AG20443 (cell line): ENCODE measurements around the gene GNPAT.

Source experiments
- DNase-seq: peaks from one replicate; pipeline ENCODE4 v3.0.0; 2012; ENCODE audit warnings: low spot score, mixed read lengths

Gene GNPAT

DNA sequence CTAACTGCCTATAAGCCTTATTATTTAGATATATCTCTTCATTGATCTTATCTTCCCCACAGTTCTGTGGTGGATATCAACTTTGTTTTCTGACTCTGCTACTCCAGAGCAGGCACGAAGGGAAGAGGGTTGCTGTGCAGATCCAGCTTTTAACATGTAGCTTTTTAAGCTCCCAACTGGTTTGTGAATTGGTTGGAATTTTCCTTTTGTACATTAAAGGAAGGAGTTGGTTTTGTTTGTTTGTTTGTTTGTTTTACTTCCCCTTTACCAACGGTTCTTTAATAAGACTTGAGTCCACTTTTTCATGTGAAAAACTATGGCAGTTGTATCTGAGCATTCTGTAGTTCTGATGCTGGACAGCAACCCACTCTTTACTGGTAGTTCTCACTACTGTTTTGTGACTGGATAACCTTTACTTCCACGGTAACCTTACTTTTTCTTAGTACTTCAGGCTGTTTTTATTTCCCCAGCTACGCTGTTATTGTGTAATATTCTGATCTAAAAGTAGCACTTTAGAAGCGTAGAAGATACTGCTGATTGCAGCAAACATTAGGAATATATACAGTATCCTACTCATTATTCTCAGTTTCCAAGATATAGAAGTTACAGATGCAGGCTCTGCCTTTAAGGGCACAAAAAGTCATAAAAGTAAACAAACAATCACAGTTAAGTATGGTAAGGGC lies 1.6 kb downstream of the GNPAT start:
- DNase-seq: peak; percentile 30

DNA sequence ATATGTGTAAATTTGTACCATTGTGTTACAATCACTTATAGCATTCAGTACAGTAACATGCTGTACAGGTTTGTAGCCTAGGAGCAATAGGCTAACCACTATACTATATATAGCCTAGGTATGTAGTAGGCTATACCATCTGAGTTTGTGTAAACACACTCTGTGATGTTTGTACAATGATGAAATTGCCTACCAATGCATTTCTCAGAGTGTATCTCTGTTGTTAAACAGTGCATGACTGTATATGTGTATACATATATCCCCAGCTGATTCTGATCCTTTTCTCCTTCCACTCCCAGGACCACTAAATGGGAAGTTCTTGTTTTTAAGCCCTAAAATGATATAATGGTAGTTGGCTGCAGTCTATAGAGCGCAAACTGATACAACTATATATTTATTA lies 7.8 kb downstream of the GNPAT start:
- no peak for DNase-seq

DNA sequence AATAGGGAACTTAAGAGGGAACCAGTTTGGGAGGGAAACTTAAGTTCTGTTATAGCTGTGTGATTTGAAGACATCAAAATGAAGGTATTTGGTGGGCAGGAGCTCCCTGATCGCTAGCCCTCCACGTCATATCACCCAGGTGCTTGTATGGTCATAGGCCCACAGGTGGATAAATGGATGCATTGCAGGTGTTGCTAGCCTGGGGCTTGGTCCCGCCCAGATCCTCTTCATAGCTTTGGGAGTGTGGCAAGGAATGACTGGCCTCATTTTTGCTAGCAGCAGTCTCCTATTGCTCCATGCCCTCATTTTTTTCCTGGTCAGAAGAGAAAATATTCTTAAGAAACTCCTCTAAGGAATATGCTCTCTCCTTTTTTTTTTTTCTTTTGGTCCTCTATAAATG lies 11.3 kb downstream of the GNPAT start:
- no peak for DNase-seq

DNA sequence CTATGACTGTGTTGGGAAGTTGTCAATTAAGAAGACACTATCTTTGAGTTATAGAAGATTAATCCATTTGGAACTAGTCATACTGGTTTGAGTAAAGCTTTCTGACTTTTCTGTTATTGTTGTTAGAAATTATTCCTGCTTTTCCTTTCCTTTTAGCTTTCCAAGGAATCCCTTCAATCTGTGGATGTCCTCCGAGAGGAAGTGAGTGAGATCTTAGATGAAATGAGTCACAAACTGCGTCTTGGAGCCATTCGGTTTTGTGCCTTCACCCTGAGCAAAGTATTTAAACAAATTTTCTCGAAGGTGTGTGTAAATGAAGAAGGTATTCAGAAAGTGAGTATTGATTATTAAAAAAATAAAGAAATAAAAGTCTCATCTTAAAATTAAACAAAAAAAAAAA lies 19.3 kb downstream of the GNPAT start:
- no peak for DNase-seq

DNA sequence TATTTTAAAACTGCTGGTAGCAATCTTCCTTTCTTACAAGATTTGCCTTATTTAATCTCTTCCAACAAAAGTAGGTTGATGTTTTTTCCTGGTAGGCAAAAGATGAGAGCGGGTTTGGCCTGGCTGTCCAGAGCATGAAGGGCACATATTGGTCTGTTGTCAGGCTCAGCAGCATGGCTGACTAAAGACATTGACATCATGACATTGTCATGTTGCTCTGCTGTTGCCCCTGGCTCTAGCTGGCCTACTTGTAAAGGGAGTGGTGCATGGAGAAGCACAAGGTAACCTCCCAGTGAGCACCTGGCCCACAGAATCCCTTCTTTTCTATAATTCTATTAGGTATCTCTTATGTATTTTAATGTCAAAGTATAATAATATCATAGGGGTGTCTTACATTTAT lies 23.6 kb downstream of the GNPAT start:
- no peak for DNase-seq

DNA sequence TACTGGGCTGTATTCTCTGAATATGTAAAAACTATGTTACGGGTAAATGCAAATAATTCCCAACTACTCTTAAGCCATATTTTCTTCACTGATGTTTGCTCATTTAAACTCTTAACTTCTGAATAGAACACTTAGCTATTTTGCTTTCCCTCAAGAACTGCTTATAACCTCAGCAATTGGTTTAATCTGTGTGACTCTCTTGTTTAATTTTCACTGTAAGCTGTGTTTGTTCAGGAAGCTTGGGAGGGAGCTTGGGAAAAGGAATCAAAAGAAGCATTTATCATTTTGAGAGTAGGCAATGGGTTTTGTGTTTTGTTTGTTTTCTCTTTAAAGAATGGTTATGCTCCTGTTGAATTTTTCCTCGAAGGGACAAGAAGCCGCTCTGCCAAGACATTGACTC lies 24.4 kb downstream of the GNPAT start:
- DNase-seq: no peak

DNA sequence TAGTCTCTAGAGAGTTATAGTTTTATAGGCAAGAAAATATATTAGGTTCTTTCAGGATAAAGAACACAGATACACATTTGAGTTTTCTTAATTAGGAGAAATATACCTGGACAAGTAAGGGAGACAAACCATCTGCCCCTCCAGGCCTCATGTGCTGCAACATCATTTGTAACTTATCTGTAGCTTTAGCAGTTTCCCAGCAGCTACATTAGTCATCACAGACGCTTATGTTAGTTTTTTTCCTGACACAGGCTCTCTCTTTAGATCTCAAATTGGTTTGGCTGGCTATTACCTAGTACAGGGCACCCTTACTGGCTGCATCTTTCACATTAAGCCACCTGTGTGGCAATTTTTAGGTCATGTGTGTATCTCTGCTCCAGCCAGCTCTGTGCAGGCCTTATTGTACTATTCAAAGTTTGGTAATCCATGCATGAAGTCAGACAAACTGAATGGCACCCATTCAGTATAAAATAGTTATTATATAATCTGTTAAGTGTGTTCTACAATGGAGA lies 25.9 kb downstream of the GNPAT start:
- DNase-seq: no peak

DNA sequence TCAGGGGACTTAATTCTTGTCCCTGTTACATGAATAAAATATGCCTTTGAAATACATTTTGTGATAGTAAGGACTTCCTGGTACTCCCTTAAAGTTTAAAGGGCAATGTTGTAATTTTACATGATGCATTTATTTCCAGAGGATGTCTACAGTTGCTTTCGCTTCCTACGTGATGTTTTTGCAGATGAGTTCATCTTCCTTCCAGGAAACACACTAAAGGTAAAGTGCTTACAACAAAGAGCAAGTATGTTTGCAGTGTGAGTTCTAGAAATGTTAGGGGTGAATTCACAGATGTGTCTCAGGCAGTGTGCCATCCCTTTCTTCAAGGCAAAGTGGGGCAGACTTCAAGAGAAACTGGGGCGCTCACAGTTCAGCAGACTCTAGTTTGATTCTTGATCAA lies 31.2 kb downstream of the GNPAT start:
- DNase-seq: no peak

DNA sequence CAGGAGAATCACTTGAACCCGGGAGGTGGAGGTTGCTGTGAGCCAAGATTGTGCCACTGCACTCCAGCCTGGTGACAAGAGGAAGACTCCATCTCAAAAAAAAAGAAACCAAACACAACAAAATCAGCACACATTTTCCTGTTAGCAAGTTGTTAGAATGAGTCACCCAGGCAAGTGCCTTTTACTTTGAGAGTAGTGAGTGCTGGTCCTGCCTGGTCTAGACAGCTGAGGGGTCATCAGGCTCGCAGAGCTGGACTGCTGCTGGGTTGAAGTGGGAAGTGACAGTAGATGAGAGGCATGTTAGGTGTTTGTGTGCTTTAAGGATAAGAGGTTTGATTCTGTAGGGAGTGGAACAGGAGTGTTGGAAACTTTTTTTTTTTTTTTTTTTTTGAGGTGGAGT lies 31.9 kb downstream of the GNPAT start:
- no peak for DNase-seq

DNA sequence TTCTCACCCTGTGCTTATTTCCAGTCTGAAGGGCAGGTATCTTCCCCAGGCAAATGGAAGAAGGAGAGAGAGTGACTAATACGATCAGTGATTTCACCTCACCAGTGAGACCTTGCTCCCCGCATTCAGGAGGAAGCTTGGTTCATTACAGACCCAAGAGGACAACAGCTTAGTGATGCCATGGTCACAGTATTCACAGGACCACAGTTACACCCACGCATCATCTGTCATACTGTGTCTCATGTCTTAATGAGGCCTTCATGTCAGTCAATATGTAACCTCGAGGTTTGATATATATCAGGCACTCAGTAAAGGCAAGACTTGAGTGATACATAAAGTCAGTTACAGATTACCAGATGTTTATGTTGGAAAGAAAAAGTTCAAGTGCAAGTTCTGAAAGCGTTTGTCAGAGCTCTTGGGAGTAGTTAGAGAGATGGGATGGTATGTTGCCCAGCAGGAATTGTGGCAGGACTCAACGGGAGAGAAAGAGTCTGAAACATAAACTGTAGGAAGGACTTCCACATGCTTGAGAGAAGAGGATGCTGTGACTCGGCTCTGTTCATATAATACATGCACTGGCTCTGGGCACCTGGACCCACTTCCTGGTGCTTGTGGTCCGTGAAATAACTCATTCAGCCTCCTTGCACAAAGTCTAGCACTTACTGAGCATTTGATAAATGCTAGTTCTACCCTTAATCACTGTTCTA lies 33.3 kb downstream of the GNPAT start:
- no peak for DNase-seq

DNA sequence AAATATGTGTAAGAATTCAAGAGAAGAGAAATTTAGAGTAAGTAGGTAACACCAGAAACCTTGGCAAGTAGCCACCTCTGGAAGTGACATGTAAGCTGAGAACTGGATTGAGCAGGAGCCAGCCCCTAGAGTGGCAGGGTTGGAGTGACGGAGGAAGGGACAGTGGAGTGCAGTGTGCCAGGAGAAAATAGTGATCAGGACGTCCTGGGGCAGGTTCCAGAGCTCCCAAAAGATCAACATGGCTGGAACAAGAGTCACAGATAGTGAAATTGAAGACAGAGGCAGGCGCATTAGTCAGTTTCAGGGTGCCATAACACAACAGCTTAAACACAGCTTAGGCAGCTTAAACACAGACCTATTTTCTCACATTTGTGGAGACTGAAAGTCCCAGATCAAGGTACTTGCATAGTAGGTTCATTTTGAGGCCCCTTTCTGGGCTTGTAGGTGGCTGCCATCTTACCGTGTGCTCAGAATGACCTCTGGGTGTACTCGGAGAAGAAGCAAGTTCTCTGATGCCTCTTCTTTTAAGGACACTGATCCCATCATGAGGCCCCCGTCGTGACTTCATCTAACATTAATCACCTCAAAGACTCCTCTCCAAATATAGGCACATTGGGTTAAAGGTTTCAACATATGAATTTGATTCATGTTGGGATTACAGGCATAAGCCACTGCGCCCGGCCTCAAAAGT lies 37.2 kb downstream of the GNPAT start:
- DNase-seq: no peak

DNA sequence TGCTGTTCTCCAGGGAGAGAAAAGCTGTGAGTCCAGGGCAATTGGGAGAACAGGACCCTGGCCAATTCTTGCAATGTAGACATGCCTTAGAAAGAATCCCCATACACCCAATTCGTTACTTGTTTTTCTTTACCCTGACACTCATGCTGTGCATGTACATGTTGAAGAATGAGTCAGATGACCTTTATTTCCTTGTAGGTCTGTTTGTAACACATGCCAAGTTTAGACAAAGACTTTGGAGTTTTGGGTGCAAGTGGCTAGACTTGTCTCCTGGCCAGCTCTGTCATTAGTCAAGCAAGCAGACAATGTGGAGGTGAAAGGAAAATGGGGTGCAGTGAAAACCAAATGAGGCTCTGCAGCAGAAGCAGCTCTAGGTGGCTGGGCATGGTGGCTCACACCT lies 38.1 kb downstream of the GNPAT start:
- DNase-seq: no peak

DNA sequence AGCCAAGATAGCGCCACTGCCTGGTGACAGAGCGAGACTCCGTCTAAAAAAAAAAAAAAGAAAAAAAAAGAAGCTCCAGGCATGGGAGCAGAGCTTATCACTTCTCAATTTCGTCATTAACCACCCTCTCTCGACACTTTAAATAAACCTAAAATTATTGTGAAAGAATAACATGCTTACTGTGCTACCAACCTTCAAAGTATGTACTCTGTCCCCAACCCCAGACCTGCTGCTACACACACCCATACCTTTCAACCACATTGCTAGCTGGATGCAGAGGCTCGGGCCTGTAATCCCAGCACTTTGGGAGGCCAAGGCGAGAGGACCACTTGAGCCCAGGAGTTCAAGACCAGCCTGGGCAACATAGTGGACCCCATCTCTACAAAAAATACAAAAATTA lies 38.7 kb downstream of the GNPAT start:
- DNase-seq: no peak

DNA sequence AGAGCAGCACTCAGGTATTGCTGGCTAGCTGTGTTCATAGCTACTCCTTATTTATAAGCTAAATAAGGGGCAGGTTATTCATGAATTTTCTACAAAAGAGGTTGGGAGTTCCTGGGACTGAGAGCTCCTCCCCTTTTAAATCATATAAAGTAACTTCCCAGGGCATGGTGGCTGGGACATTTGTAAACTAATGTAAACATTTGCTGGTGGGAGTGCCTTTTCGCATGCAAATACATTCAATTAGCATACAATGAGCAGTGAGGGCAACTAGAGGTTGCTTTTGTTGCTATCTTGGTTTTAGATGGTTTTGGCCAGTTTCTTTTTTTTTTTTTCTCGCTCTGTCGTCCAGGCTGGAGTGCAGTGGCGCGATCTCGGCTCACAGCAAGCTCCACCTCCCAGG lies 43.4 kb downstream of the GNPAT start:
- DNase-seq: no peak

DNA sequence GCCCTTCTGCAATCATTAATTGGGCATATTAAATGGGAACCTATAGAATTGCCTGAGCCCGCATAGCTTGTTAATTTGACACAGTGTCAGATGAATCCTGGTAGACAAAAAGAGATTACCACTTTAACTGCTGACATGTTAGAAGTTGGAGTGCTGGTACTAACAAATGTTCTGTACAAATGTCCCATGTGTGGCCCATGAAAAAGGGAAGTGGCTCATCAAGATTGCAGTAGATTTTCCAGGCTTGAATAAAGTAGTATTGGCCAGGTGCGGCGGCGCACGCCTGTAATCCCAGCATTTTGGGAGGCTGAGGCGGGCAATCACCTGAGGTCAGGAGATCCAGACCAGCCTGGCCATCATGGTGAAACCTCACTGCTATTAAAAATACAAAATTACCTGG lies 45.6 kb downstream of the GNPAT start:
- no peak for DNase-seq

DNA sequence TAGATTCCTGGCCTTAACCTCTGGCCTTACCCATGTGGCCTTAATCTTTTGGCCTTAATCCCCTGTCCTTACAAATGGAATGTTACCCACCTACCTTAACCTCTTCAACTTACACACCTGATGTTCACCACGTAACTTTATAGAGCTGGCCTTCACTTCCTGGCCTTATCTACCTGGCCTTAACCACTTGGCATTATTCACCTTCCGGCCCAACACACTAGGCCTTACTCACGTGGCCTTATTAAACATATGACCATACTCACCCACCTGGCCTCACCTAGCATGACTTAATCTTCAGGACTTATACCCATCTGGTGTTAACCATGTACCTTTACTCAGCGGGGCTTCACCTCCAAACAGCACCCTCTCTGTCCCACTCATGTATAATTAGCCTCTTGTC lies 54.9 kb downstream of the GNPAT start:
- no peak for DNase-seq

DNA sequence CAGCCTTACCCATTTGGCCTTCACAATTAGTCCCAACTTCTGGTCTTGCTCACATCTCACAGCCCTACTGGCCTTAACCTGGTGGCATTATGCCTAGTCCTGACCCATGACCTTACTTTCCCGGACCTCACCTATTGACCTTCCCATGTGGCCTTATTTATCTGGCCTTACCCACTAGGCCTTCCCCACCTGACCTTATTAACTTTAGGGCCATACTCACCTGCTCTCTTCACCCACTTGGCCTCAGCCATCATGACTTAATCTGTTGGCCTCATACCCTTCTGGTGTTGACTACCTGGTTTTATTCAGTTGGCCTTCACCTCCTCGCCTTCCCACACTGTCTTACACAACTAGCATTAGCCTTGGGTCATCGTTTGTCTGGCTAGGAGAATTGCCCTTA lies 61.0 kb downstream of the GNPAT start:
- DNase-seq: no peak

DNA sequence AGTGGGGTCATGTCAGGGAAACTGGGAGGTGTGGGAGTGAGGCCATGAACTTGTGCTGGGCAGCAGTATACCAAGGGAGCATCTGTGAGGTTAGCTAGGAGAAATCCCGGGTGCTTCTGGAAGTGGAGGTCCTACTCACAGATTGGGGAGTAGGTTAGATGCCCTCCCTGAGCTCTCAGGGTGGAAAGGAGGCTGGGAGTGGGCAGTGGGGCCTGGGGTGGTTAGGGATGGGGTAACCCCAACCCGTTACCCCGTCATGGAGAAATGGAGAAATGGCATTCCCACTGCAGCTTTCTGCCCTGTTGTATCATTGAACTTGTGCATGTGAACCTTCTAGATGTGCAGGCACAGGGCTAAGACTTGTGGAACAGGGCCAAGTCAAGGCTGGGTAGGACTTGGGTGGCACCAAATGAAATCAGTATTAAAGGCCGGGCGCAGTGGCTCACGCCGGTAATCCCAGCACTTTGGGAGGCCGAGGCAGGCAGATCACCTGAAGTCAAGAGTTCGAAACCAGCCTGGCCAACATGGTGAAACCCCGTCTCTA lies 69.5 kb downstream of the GNPAT start:
- DNase-seq: no peak

DNA sequence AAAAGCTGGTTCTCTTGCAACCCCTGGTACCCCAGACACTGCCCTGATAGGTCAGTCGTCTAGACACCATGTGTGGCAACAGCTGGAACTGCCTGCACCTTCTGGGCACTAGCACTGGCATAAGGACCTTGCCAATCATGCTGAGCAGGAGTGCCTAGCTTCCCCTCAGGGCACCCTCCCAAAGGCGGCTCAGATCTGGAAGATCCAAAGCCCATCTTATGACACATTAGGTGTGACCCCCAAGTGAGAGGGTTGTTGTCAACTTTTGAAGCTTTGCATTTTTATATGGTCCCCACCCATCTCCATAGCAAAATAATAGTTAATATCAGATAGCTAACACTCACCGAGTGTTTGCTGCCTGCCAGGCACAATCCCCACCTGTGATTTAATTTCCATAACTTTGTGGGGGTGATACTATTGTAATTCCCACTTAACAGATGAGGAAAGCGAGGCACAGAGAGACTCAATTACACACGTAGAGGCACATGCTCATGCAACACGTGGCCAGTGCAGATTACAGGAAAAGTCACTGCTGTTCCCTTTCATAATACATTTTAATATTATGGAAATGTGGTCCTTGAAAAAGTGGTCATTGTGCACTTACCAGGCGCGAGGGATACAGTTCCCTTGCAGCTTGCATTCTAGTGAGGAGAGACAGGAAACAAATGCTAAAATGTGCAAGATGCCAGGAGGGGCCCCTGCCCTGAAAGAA lies 70.9 kb downstream of the GNPAT start:
- no peak for DNase-seq

DNA sequence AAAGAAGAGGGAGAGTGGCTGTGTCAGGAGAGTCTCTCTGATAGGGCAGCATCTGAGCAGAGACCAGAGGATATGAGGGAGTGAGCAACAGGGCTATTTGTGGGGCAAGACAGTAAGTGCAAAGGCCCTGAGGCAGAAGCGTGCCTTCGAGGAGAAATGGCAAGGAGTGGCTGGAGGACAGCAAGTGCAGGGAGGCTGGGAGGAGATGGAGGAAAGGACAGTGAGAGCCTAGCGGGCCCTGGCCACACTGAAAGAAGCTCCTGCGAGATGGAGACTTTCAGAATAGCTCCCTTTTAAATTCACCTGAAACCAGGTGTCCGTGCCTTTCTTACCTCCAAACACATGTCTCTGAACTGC lies 71.4 kb downstream of the GNPAT start:
- no peak for DNase-seq

DNA sequence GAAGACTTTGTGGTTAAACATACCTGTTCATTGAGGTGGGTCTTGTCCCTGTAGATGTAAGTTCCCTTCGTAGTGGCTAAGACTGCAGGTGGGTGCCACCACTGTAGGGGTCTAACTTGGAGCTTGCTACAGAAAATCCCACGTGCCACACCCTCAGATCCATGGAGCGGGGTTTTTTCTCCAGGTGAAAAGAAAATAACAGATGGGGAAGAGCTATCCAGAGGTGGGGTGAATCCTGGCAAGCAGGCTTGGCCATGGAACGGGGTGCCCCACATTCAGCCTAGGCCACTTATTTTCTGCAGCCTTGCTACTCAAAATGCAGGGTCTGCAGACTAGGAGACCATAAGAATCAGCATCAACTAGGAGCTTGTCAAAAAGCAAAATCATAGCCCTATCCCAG lies 72.6 kb downstream of the GNPAT start:
- DNase-seq: no peak

DNA sequence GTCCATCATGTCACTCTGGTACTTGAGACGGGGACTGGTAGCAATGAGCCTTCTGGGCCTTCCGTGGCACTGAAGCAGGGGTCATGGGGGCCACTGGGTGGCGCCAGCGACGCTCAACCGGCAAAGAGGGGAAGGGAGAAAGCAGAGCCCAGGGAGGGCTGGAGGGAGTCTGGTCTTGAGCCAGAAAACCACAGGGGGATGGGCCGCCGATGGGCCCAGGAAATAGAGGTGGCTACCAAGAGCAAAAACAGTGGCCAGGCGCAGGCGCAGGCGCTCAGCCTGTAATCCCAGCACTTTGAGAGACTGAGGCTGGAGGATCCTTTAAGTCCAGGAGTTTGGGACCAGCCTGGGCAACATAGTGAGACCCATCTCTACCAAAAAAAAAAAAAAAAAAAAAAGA lies 74.9 kb downstream of the GNPAT start:
- DNase-seq: peak; percentile 39
